GM12892 (cell line): ENCODE results near the gene MET.

Source experiments
- POLR2A ChIP-seq: IDR thresholded peaks from 2 replicates; pipeline ENCODE4 v1.6.1; 2011; ENCODE audit warnings: low read depth, low read length, control low read depth
- POLR2AphosphoS5 ChIP-seq: IDR thresholded peaks from 2 replicates; pipeline ENCODE4 v1.6.1; 2011; ENCODE audit warnings: low read depth, low read length, control low read depth
- TAF1 ChIP-seq: IDR thresholded peaks from 2 replicates; pipeline ENCODE4 v1.6.1; 2011; ENCODE audit warnings: low read depth, mild to moderate bottlenecking, control low read depth, low read length, borderline replicate concordance

GRCh38 chr7:116652793-116653192 is 19.2 kb upstream of the MET start:
- TF ChIP-seq POLR2A, result no peak
- TF ChIP-seq POLR2AphosphoS5, result no peak
- TF ChIP-seq TAF1, result no peak
